Transverse colon (tissue), 4 donors: ENCODE results near the gene CCDC12. TPM values are rescaled to one million over a fixed set of nuclear protein-coding genes. Genes with fewer than 3 reads are reported as not detected.
A peak's percentile ranks its signal among the peaks of the same experiment; 100 is the strongest.

Experiments used
- DNase-seq: peaks from one replicate; pipeline ENCODE4 v3.0.0-alpha.2; 2019
- H3K27ac ChIP-seq, 4 donors: fragments of 200-600 bp; sonication (generic); 2 replicates each; pipeline ENCODE4 v1.5.1; 2016 to 2018; ENCODE audit warnings: inconsistent platforms in 4 of 4
- H3K27me3 ChIP-seq: fragments of 200-600 bp; sonication (generic); 2 replicates; pipeline ENCODE4 v1.5.1; 2017; ENCODE audit warnings: inconsistent platforms
- H3K36me3 ChIP-seq, 4 donors: fragments of 200-600 bp; sonication (generic); 2 replicates each; pipeline ENCODE4 v1.5.1; 2017 to 2019; ENCODE audit warnings: inconsistent platforms in 4 of 4
- H3K4me1 ChIP-seq, 4 donors: fragments of 200-600 bp; sonication (generic); 2 replicates each; pipeline ENCODE4 v1.5.1; 2017 to 2020; ENCODE audit warnings: inconsistent platforms in 4 of 4
- H3K4me3 ChIP-seq, 4 donors: fragments of 200-600 bp; sonication (generic); 1 replicate in 1 of 4; 2 replicates in 3 of 4; pipeline versions ENCODE4 v1.5.1 to v1.6.1; 2017 to 2019; ENCODE audit warnings: inconsistent platforms in 4 of 4
- H3K9me3 ChIP-seq, 2 donors: fragments of 200-600 bp; sonication (generic); 2 replicates each; pipeline ENCODE4 v1.5.1; 2017 to 2019; ENCODE audit warnings: inconsistent platforms in 2 of 2
- CTCF ChIP-seq, 5 experiments: fragments of 200-600 bp in 3 of 5; fragments of 450-650 bp in 2 of 5; sonication (generic) in 3 of 5; IDR thresholded peaks; 1 replicate in 2 of 5; 2 replicates in 3 of 5; pipeline ENCODE4 v1.5.1; 2016 to 2017; ENCODE audit warnings: antibody characterized with exemption in 5 of 5, inconsistent platforms in 3 of 5, mild to moderate bottlenecking in 2 of 5, moderate library complexity in 1 of 5
- EP300 ChIP-seq: sonication (generic); formaldehyde crosslinking; IDR thresholded peaks from one replicate; pipeline ENCODE4 v1.6.1; 2017; ENCODE audit warnings: antibody characterized with exemption, low read depth
- POLR2A ChIP-seq: fragments of 450-650 bp; IDR thresholded peaks from one replicate; pipeline ENCODE4 v1.6.1; 2016; ENCODE audit warnings: antibody characterized with exemption, mild to moderate bottlenecking, moderate library complexity
- POLR2AphosphoS5 ChIP-seq, 3 donors: sonication (generic); formaldehyde crosslinking; IDR thresholded peaks; one replicate each; pipeline ENCODE4 v1.6.1; 2016; ENCODE audit warnings: antibody characterized with exemption in 3 of 3
- WGBS, 2 donors: methylation state at CpG; one replicate each; pipeline ENCODE4 v1.1.5; 2018; ENCODE audit warnings: low coverage in 1 of 2; 5-methylcytosine and 5-hydroxymethylcytosine counted together
- in situ Hi-C, 4 donors: fragments of 200-750 bp; cut with MboI; loops; one replicate each; pipeline versions ENCODE4 v1.15.0 to v1.15.1; 2017; ENCODE audit warnings: low sequenced_read_pairs in 3 of 4, low pct_ligation_motif_present in 1 of 4, low pct_unique_long_range_greater_than_20kb in 1 of 4
- intact Hi-C: fragments of 100-400 bp; cut with DNase I; formaldehyde crosslinking; loops from one replicate; pipeline ENCODE4 v1.15.1; 2023; ENCODE audit warnings: low total_unique reads
- total RNA-seq, 4 donors: library from RNA; depleted of rRNA; stranded (reverse); fragments of >200 nt; gene quantifications; one replicate each; pipeline ENCODE4 v1.1.0, GENCODE V29; 2016

Gene CCDC12
- total RNA-seq, 4 donors from 2014 or later, result 50.1 to 72.9 (median 53.0) TPM

GRCh38 chr3:46894256-46894655, 82.3 kb downstream of the CCDC12 start:
- WGBS, 2 donors, result 84 to 100% methylated on average over 2 to 6 of the region's 6 CpGs
- DNase-seq, result no peak
- H3K36me3 ChIP-seq, result no peaks in the 10 kb centered on the region
- H3K4me3 ChIP-seq, result no peak overlapping the region
- in situ Hi-C loops (loop anchor here in 1 of 4 donors (10.0 kb wide), 1 partner anchor 179 kb away; the partner anchor contains the start of gene PRSS50), intact Hi-C loops (loop anchor here (2.0 kb wide), 1 partner anchor 27 kb away; no protein-coding TSS in a partner anchor)
- H3K4me1 ChIP-seq, result peaks cover 0 to 22% (median 22%) of the 10 kb centered on the region in 4 donors
- peaks cover 32% of the 10 kb centered on the region for H3K27me3 ChIP-seq
- TF ChIP-seq EP300, result no peak
- TF ChIP-seq POLR2A, result no peak
- no peak for TF ChIP-seq POLR2AphosphoS5 (IDR thresholded peaks at IDR 0.05)
- no peak for TF ChIP-seq CTCF (IDR thresholded peaks at IDR 0.05)
- H3K9me3 ChIP-seq, result no peaks in the 10 kb centered on the region
- H3K27ac ChIP-seq, result no peak overlapping the region

GRCh38 chr3:46893763-46894162, 82.8 kb downstream of the CCDC12 start:
- Histone ChIP-seq H3K4me1 (peaks cover 0 to 21% (median 19%) of the 10 kb centered on the region in 4 donors), H3K27ac (no peak overlapping the region), H3K27me3 (peaks cover 27% of the 10 kb centered on the region), H3K36me3 (no peaks in the 10 kb centered on the region), H3K9me3 (no peaks in the 10 kb centered on the region), H3K4me3 (no peak overlapping the region)
- intact Hi-C loops (loop anchor here (2.0 kb wide), 1 partner anchor 27 kb away; no protein-coding TSS in a partner anchor), in situ Hi-C loops (loop anchor here in 1 of 4 donors (10.0 kb wide), 1 partner anchor 179 kb away; the partner anchor contains the start of gene PRSS50)
- no peak for DNase-seq
- 62 to 70% methylated on average over 2 to 9 of the region's 9 CpGs for WGBS, 2 donors
- no peak for TF ChIP-seq CTCF (IDR thresholded peaks at IDR 0.05)
- no peak for TF ChIP-seq POLR2A
- no peak for TF ChIP-seq POLR2AphosphoS5 (IDR thresholded peaks at IDR 0.05)
- no peak for TF ChIP-seq EP300

- intact Hi-C loops, result no loop called here
- 61% methylated on average over 6 of the region's 6 CpGs; no CpG with 5 or more reads in 1 of the 2 donors for WGBS, 2 donors
- no peak overlapping the region for H3K27ac ChIP-seq
- H3K36me3 ChIP-seq, result no peaks in the 10 kb centered on the region
- no peaks in the 10 kb centered on the region for H3K9me3 ChIP-seq
- no peak for DNase-seq
- no peak overlapping the region for H3K4me3 ChIP-seq
- in situ Hi-C loops, result loop anchor here in 1 of 4 donors (10.0 kb wide), 1 partner anchor 178 kb away; the partner anchor contains the start of gene PRSS50
- H3K27me3 ChIP-seq, result peaks cover 22% of the 10 kb centered on the region
- TF ChIP-seq POLR2AphosphoS5 (IDR thresholded peaks at IDR 0.05) (no peak), POLR2A (no peak)
- H3K4me1 ChIP-seq, result peaks cover 0 to 16% (median 14%) of the 10 kb centered on the region in 4 donors
These were observed 83.3 kb downstream of the CCDC12 start for GRCh38 chr3:46893146-46893748.

GRCh38 chr3:46892285-46893145, 84.0 kb downstream of the CCDC12 start:
- DNase-seq, result peak; percentile 60
- no peak for TF ChIP-seq CTCF (IDR thresholded peaks at IDR 0.05)
- no peak for TF ChIP-seq POLR2AphosphoS5 (IDR thresholded peaks at IDR 0.05)
- no peak for TF ChIP-seq POLR2A
- TF ChIP-seq EP300, result no peak
- no peaks in the 10 kb centered on the region for H3K9me3 ChIP-seq
- H3K4me3 ChIP-seq, result peak overlapping the region in 3 of 4 donors; percentile 15 to 43 (median 31)
- peaks cover 0 to 13% (median 13%) of the 10 kb centered on the region in 4 donors for H3K4me1 ChIP-seq
- H3K27ac ChIP-seq, result peak overlapping the region in 2 of 4 donors; percentile 29 to 39
- no peaks in the 10 kb centered on the region for H3K36me3 ChIP-seq
- peaks cover 15% of the 10 kb centered on the region for H3K27me3 ChIP-seq
- in situ Hi-C loops, result loop anchor here in 1 of 4 donors (10.0 kb wide), 1 partner anchor 178 kb away; the partner anchor contains the start of gene PRSS50
- 0 to 6% methylated on average over 3 to 51 of the region's 58 CpGs for WGBS, 2 donors
- intact Hi-C loops, result no loop called here
